Measurements from ENCODE around the gene TEKT5. TPM values are rescaled to one million over a fixed set of nuclear protein-coding genes. Genes with fewer than 3 reads are reported as not detected.

The TEKT5 gene
- total RNA-seq, 1 experiment from 2014 or later = not detected

GRCh38 chr16:10688291-10688690 lies 6.4 kb downstream of the TEKT5 start:
- DNase-seq = no peak
- no peaks in the 10 kb centered on the region for H3K36me3 ChIP-seq (ENCODE audit: control insufficient read depth, insufficient read depth, low read length)
- no peaks in the 10 kb centered on the region for H3K36me3 Mint-ChIP-seq (ENCODE audit: insufficient read depth, unreplicated experiment)
- H3K9me3 ChIP-seq = no peaks in the 10 kb centered on the region
- H3K27me3 Mint-ChIP-seq (ENCODE audit: insufficient read depth, unreplicated experiment) = no peaks in the 10 kb centered on the region
- BruUV-seq (replicated peaks) = no TSS peak
- TF ChIP-seq CTCF (IDR thresholded peaks at IDR 0.05; ENCODE audit: insufficient read depth in 1 of 2, low read depth in 1 of 2, low read length in 1 of 2, severe bottlenecking in 1 of 2, unreplicated experiment in 1 of 2) = no peak
- peaks cover 24% of the 10 kb centered on the region for H3K4me1 Mint-ChIP-seq (ENCODE audit: low read depth, unreplicated experiment)
- H3K27ac Mint-ChIP-seq (ENCODE audit: unreplicated experiment) = no peak overlapping the region
- H3K4me3 Mint-ChIP-seq (ENCODE audit: unreplicated experiment) = no peak overlapping the region
- ChIA-PET POLR2A (no interaction called here), CTCF (no interaction called here)
- intact Hi-C loops (cut with micrococcal nuclease; ENCODE audit: unreplicated experiment) = no loop called here
- no peaks in the 10 kb centered on the region for H3K27me3 ChIP-seq (replicated peaks; ENCODE audit: control insufficient read depth, insufficient read depth, low read length)
- no peaks in the 10 kb centered on the region for H3K9me3 Mint-ChIP-seq (ENCODE audit: unreplicated experiment)
- H3K4me1 ChIP-seq = 0 out of 2 replicates have a peak, but pooled peaks cover 6% of the 10 kb centered on the region
- H3K4me3 ChIP-seq (ENCODE audit: low read depth, low read length) = no peak overlapping the region

GRCh38 chr16:10685709-10686108 lies 9.0 kb downstream of the TEKT5 start:
- Histone ChIP-seq H3K36me3 (ENCODE audit: control insufficient read depth, insufficient read depth, low read length) (no peaks in the 10 kb centered on the region), H3K27me3 (replicated peaks; ENCODE audit: control insufficient read depth, insufficient read depth, low read length) (no peaks in the 10 kb centered on the region), H3K9me3 (no peaks in the 10 kb centered on the region), H3K4me1 (0 out of 2 replicates have a peak, but pooled peaks cover 6% of the 10 kb centered on the region), H3K4me3 (ENCODE audit: low read depth, low read length) (no peak overlapping the region)
- no peak for DNase-seq
- Mint-ChIP-seq H3K27ac (ENCODE audit: unreplicated experiment) (no peak overlapping the region), H3K9me3 (ENCODE audit: unreplicated experiment) (no peaks in the 10 kb centered on the region), H3K27me3 (ENCODE audit: insufficient read depth, unreplicated experiment) (no peaks in the 10 kb centered on the region), H3K4me3 (ENCODE audit: unreplicated experiment) (no peak overlapping the region), H3K4me1 (ENCODE audit: low read depth, unreplicated experiment) (peaks cover 24% of the 10 kb centered on the region), H3K36me3 (ENCODE audit: insufficient read depth, unreplicated experiment) (no peaks in the 10 kb centered on the region)
- no TSS peak for BruUV-seq (replicated peaks)
- no peak for TF ChIP-seq CTCF (IDR thresholded peaks at IDR 0.05; ENCODE audit: insufficient read depth in 1 of 2, low read depth in 1 of 2, low read length in 1 of 2, severe bottlenecking in 1 of 2, unreplicated experiment in 1 of 2)
- POLR2A ChIA-PET = no interaction called here
- intact Hi-C loops (cut with micrococcal nuclease; ENCODE audit: unreplicated experiment) = no loop called here
- CTCF ChIA-PET = no interaction called here

GRCh38 chr16:10684511-10685151 lies 10.1 kb downstream of the TEKT5 start:
- Histone ChIP-seq H3K9me3 (no peaks in the 10 kb centered on the region), H3K36me3 (ENCODE audit: control insufficient read depth, insufficient read depth, low read length) (no peaks in the 10 kb centered on the region), H3K4me3 (ENCODE audit: low read depth, low read length) (no peak overlapping the region), H3K27me3 (replicated peaks; ENCODE audit: control insufficient read depth, insufficient read depth, low read length) (no peaks in the 10 kb centered on the region), H3K4me1 (0 out of 2 replicates have a peak, but pooled peaks cover 6% of the 10 kb centered on the region)
- BruUV-seq (replicated peaks) = no TSS peak
- H3K9me3 Mint-ChIP-seq (ENCODE audit: unreplicated experiment) = no peaks in the 10 kb centered on the region
- ChIA-PET CTCF (no interaction called here), POLR2A (no interaction called here)
- H3K27ac Mint-ChIP-seq (ENCODE audit: unreplicated experiment) = peak overlapping the region; percentile 10
- no peak overlapping the region for H3K4me3 Mint-ChIP-seq (ENCODE audit: unreplicated experiment)
- intact Hi-C loops (cut with micrococcal nuclease; ENCODE audit: unreplicated experiment) = no loop called here
- no peaks in the 10 kb centered on the region for H3K36me3 Mint-ChIP-seq (ENCODE audit: insufficient read depth, unreplicated experiment)
- no peak for TF ChIP-seq CTCF (IDR thresholded peaks at IDR 0.05; ENCODE audit: insufficient read depth in 1 of 2, low read depth in 1 of 2, low read length in 1 of 2, severe bottlenecking in 1 of 2, unreplicated experiment in 1 of 2)
- DNase-seq = no peak
- peaks cover 24% of the 10 kb centered on the region for H3K4me1 Mint-ChIP-seq (ENCODE audit: low read depth, unreplicated experiment)
- no peaks in the 10 kb centered on the region for H3K27me3 Mint-ChIP-seq (ENCODE audit: insufficient read depth, unreplicated experiment)

All from Caco-2 (cell line).